Suppressor macrophage treated with lipopolysaccharide for 1 hour (primary cell): ENCODE results near the gene RBP3.

ENCODE experiments used
- DNase-seq, 3 donors: peaks; one replicate each; pipeline ENCODE4 v3.0.0-alpha.2; 2020 to 2022

RBP3 gene

GRCh38 chr10:47319784-47320183, 28.4 kb upstream of the RBP3 start:
- DNase-seq, result no peak

DNA sequence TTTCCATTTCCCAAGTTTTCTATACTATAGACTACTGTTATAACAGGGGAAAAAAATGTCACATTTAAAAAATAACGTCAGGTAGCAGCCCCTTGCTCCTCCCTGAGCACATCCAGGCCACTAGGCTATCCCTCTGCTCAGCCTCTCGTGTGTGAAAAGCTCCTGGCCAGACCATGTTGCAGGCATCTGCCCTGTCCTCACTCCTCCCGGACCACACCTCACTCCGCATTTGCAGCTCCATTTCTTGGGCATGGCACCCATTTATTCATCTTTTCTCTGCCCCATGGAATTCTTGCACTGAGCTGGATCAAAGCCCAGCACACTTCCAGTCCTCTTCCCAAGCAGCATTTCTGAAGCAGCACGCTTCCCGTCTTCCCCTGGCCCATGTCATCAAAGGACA, 27.4 kb upstream of the RBP3 start:
- no peak for DNase-seq

- DNase-seq, result no peak
Observed at GRCh38 chr10:47321521-47322195, 26.5 kb upstream of the RBP3 start.

DNA sequence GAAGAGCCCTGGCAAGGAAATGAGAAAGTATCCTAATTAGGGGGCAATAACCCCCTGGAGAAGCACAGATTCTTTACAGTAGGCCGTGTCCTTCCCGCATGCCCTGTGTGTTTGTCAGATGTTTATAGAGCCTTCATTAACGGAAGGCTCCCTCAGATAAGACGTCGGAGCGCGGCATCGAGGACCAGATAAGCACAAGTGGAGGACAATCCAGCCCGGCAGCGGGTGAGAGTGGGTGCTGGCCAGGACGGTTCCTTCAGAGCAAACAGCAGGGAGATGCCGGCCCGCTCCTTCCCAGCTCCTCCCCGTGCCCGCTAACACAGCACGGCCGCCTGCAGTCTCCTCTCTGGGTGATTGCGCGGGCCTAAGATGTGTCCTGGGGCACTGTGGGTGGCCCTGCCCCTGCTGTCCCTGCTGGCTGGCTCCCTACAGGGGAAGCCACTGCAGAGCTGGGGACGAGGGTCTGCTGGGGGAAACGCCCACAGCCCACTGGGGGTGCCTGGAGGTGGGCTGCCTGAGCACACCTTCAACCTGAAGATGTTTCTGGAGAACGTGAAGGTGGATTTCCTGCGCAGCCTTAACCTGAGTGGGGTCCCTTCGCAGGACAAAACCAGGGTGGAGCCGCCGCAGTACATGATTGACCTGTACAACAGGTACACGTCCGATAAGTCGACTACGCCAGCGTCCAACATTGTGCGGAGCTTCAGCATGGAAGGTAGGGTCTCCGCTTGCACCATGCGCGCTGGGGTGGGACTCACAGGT, 25.7 kb upstream of the RBP3 start, which contains the start of gene GDF2:
TSS of gene GDF2 (plus strand) at position 155 of the 762 bp plus-strand sequence. CDS start at position 370, 215 bp downstream.
- no peak for DNase-seq

- no peak for DNase-seq
Observed at GRCh38 chr10:47323087-47323486, 25.1 kb upstream of the RBP3 start.

- no peak for DNase-seq
Observed at GRCh38 chr10:47323636-47324296, 24.4 kb upstream of the RBP3 start.

DNA sequence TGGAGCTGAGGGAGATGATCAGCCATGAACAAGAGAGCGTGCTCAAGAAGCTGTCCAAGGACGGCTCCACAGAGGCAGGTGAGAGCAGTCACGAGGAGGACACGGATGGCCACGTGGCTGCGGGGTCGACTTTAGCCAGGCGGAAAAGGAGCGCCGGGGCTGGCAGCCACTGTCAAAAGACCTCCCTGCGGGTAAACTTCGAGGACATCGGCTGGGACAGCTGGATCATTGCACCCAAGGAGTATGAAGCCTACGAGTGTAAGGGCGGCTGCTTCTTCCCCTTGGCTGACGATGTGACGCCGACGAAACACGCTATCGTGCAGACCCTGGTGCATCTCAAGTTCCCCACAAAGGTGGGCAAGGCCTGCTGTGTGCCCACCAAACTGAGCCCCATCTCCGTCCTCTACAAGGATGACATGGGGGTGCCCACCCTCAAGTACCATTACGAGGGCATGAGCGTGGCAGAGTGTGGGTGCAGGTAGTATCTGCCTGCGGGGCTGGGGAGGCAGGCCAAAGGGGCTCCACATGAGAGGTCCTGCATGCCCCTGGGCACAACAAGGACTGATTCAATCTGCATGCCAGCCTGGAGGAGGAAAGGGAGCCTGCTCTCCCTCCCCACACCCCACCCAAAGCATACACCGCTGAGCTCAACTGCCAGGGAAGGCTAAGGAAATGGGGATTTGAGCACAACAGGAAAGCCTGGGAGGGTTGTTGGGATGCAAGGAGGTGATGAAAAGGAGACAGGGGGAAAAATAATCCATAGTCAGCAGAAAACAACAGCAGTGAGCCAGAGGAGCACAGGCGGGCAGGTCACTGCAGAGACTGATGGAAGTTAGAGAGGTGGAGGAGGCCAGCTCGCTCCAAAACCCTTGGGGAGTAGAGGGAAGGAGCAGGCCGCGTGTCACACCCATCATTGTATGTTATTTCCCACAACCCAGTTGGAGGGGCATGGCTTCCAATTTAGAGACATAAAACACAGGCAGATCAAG, 22.6 kb upstream of the RBP3 start:
- no peak for DNase-seq

DNA sequence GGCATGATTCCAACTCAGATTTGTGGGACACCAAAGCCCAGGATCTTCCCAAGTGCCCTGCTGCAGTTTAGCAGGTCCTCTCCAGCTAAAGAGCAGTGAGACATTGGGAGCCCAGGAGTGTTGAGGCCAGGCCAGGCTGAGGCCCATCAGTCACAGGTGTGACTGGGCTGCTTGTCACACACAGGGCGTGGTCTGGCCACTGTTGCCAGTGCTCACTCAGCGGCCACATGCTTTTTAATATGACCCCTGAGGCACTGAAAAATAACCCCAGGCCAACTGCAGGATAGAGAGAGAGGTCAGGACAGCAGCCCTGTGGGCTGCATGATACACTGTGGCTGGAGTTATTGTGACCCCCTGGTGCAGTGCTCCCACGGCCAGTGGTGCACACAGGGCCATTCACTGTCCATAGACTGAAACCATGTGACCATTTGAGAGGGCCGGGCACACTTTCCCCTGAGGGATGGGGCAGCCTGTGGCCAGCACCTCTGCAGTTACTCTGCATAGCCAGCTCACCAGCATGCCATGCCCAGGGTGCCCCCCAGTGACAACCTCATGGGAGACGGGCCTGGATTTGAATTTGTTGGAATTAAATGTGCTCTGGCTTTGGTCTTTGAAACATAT, 21.7 kb upstream of the RBP3 start:
- no peak for DNase-seq

- no peak for DNase-seq
Observed at GRCh38 chr10:47326927-47327330, 21.2 kb upstream of the RBP3 start.

DNA sequence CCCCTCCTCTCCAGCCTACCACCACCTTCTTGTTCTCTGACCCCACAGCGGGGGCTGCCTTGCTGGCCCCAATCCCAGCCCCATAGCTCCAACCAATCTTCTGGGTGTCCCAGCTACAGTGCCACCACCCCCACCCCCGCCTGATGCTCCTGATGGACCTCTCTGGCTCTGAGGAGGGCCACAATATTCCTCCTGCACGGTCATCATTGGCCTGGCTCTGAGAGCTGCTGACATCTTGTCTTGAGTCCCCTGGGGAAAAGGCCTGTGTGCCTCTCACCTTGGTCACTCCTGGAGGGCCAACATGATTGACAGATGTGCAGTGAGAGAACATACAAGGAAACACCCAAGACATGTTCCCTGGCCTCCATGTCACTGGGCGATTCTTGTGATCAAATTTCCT, 18.3 kb upstream of the RBP3 start:
- no peak for DNase-seq

GRCh38 chr10:47330366-47330765, 17.8 kb upstream of the RBP3 start:
- DNase-seq, result no peak

DNA sequence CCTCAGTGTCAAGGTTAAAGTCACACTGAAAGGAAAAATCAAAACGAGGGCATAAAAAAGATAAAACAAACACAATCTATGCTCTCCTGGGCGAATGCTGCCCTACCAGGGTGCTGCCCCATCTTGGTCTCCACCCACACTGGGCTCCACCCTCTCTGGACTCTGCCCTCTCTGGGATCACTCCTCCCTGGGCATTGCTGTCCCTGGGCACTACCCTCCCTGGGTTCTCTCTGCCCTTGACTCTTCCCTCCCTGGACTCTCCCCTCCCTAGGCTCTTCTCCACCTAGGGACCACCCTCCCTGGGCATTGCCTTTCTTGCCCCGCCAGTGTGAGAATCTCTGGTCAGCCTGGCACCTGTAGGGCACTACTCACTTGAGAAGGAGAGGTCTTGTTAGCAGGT, 17.4 kb upstream of the RBP3 start:
- DNase-seq, result no peak

- DNase-seq, result no peak
Observed at GRCh38 chr10:47331491-47331890, 16.7 kb upstream of the RBP3 start.

GRCh38 chr10:47331954-47332353, 16.2 kb upstream of the RBP3 start:
- no peak for DNase-seq

- DNase-seq, result no peak
Observed at GRCh38 chr10:47332371-47332770, 15.8 kb upstream of the RBP3 start.

GRCh38 chr10:47332946-47333345, 15.2 kb upstream of the RBP3 start:
- DNase-seq, result no peak

DNA sequence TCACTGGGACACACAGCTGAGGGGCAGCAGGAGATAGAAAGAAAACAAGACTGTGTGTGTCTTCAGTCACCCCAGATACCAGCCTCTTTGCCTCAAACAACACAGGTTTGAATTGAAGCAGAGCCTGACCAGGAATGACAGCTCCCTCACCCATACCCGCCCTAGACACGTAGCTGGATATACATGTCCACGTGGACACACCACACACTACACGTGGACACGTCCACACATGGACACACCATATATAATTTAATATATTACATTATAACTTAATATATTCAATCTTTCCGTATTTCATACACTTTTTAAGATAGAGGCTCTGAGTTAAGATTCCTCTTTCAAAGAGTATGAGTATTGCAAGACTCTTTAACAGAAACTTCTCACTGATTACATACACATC, 14.6 kb upstream of the RBP3 start:
- no peak for DNase-seq

DNA sequence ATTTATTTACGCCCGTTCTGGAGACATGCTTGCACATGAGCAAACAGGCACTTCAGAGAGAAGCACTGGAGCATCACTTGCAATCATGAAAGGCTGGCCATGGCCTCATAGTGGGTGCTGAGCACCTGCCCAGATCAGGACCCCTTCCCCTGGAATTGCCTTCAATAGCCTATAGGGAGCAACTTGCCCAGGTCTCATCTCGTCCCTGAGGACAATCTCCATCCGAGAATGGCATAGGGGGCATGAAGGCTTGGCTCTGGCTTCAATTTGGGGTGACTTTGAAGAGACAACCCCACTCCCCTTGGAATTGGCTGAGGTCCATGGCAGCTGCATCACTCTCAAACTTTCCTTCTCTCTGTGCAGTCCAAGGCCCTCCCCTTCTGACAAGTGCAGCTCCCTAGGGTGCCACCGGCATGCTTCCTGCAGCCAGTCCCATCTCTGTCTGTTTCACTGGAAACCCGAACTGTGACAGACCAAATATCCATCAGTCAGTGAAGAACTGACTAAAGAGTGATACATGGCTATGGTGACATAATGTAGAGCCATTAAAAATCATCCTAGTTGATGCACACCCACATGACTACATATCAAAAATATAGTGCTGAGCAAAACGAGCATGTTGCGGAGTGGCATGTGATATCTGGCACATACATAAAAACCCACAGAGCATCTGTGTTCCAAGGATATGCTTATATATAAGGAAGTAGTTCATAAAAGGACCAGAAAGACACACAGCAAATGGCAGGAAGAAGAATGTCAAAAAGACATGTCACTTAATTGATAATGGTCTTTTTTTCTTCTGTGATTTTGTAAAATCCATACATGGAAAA, 13.5 kb upstream of the RBP3 start:
- DNase-seq, result no peak

- DNase-seq, result no peak
Observed at GRCh38 chr10:47335906-47336305, 12.3 kb upstream of the RBP3 start.

- no peak for DNase-seq
Observed at GRCh38 chr10:47336387-47337134, 11.6 kb upstream of the RBP3 start.

GRCh38 chr10:47337310-47337709, 10.9 kb upstream of the RBP3 start:
- no peak for DNase-seq
